GM21360 (cell line): Measurements from ENCODE around the gene IL6ST.

Source experiments
- ATAC-seq: cut with Tn5 transposase; IDR thresholded peaks from one replicate; pipeline ENCODE4 v1.9.1; 2021; ENCODE audit warnings: mild to moderate bottlenecking, moderate library complexity; ENCODE audit not compliant: unreplicated experiment

The IL6ST gene

DNA sequence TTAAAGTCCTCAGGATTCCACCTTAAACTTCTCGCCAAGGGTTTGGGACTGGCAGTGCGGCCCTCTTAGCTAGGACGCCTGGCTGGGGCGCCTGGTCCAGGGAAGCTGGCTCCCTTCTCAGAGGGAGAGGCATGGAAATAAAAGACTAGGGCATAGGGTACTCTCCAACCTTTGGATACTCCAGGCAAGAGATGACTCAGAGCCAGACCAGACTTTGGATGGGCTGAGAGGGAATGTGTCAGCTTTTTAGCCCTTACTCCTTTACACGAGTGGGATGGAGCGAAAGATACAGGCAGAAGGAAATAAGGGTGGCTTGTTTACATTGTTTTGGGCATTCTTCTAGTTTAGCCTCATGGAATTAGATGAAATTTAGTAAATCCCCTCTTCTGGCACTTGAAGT lies 95.4 kb downstream of the IL6ST start:
- no peak for ATAC-seq

DNA sequence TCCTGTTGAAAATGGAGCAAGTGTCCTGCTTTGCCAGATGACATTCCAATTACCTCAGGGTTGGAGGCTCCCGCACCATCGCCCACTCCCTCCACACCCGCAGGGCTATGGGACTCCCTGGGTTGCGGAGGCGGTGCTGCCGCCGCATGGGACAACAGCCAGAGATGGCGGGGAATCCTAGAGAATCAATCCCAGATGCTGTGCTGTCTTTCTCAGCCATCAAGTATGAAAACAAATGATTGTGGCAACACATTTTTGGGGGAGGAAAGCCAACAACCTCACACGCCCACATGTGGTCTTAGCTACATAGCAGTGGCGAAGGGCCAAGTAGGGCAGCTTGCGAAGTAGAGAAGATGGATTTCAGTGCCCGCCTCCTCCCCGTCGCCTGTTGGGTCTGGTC lies 96.9 kb downstream of the IL6ST start:
- ATAC-seq = no peak

DNA sequence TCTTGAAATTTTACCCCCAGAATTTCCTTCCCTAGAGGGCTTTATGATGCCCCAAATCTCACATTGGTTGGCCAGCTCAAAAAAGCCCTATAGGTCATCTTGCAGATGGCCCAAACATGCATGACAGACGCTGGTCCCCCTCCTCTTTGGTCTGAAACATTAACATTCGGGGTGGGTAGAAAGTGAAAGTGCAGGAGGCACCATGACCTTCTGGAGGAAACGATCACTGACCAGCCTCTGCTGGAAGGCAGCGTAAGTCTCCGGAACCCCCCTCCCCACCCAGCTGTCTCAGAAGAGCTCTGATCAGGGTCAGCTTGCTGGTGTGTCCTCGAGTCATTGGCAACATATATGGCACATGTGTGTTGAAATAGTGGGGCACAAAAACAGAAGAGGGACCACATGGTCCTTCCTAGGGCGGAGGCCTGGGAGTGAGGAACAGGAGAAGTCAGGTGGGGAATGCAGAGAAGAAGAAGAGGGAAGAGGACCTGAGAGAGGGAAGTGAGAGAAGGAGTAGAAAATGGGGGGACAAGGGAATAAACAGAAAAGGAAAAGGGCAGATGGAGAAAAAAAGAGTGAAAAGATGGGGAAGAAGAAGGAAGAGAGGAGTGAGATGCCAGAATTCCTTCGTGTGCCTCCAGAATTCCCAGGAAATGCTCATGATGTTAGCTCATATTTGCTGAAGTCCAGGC lies 97.4 kb downstream of the IL6ST start:
- no peak for ATAC-seq

DNA sequence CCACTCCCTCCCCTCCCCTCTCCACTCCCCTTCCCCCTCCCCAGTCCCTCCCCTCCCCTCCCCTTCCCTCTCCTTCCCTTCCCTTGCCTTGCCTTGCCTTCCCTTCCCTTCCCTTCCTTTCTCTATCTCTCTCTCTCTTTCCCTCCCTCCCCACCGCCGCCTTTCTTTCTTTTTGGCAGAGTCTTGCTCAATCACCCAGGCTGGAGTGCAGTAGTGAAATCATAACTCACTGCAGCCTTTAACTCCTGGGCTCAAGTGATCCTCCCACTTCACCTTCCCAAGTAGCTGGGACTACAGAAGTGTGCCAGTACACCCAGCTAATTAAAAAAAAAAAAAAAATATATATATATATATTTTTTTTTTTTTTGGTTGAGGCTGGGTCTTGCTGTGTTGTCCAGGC lies 98.1 kb downstream of the IL6ST start:
- ATAC-seq = no peak

DNA sequence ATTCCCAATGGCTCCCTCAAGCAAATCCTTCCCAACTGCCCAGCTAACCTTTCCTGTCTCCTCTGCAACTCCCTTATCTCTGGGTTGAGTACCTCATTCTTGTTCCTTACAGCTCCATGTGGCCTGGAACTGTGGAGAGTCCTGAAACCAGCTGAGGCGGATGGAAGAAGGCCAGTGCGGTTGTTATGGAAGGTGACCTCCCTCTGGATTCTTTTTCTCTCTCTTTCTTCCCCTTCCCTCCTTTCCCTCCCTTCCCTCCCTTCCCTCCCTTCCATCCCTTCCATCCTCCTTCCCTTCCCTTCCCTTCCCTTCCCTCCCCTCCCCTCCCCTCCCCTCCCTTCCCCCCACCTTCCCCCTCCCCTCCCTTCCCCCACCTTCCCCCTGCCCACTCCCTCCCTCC lies 98.5 kb downstream of the IL6ST start:
- no peak for ATAC-seq

DNA sequence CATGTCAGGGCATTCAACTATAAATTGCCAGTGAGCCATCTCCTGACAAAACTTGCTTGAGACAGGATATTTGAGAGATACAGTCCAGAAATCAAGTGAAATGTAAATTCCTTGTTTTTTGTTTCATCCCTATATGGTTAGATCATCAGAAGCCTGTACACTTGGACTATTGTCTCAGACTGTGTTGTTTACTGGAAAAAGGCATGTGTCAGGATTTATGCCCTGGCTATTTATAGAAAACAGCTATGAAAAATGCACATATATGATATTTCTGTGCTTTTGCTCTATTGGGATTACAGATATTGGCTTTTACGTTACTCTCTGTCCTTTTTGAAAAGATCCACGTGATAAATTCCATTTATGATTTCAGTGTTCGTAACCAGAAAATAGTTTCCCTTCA lies 99.4 kb downstream of the IL6ST start:
- ATAC-seq = no peak

DNA sequence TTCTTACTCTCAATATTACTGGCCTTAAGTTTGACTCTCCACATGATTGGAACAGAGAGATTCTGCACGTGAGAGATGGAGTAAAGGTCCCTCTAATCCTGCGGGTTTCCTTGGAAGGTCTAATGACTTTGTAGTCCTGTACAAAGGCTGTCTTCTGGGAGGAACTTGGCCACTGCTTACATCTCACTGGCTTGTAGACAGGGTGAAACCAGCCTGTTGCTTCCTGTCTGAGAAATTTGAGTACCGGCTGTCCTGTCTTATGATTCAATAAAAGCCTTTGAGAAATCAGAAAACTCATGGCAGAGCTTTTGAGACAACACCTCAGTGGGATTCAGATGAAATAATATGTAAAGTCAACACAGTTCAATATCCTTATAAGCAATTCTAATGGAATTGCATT lies 100.6 kb downstream of the IL6ST start:
- ATAC-seq = no peak

DNA sequence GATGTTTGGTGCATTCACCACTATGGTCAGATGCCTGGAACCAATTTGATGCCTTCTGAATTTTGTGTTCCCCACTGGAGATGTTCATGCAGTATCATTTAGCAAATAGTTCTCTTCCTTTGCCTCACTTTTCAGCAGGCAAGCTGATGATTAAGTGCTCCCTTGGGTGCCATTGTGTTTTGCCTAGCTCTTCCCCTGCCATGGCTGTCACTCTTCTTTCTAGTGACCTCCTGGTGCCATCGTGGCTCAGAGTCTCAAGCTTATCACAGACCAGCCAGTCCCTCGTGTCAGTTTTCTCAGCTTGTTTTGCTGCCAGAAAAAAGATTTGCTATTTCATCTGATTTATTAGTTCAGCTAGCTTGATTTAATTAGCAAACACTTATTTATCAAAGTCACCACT lies 102.3 kb downstream of the IL6ST start:
- no peak for ATAC-seq

DNA sequence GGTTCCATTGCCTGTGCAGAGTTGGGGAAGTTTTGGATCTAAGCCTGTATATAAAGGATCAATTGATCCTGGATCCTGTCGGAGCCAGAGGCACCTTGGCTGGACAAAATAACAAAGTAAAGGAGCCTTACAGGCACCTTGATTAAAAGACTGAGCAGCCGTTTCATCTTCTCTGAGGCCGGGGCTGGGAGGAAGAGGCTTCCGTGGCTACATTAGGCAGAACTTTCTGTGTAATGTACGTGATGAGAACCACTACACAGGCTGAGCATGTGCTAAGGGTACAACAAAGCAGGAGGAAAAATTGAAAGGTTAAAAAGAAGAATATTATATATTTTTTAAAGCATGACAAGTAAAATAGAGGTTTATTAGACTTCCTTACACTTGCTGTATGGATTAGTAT lies 106.6 kb downstream of the IL6ST start:
- no peak for ATAC-seq

DNA sequence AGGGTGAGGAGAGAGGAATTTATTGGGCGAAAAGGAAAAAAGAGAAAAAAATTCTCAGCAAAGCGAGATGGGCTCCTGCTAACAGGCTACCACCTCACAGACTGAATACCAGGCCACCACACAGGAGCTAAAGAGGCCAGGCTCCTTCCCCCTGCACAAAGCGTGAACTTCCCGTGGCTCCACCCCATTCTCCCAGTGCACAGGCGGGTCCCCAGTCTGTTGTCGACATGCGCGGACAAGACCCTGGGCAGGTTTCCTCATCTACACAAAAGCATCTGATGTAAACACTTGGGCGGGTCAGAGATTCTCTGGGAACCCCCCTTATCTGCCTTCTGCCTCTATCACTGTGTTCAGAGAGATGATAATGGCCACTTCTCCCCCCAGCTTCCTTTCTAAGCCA lies 109.4 kb downstream of the IL6ST start:
- no peak for ATAC-seq
